K562 (cell line): ENCODE data around the gene CELF4. TPM values are rescaled to one million over a fixed set of nuclear protein-coding genes. Genes with fewer than 3 reads are reported as not detected.

Experiments used
- ATAC-seq: fragments of 200-7000 bp; cut with Tn5 transposase; 3 replicates; pipeline ENCODE4 v1.9.1; 2020; ENCODE audit warnings: moderate library complexity
- BruUV-seq: library from RNA; stranded (reverse); fragments of 400-500 nt; replicated peaks from 2 replicates; lab custom pipeline; 2021; lab: Mats Ljungman, UMichigan
- CTCF ChIA-PET: fragments of 300-600 bp; formaldehyde crosslinking; extraction: SDS; loops from one replicate; lab custom pipeline; 2021; ENCODE audit warnings: low intra/inter-chr PET ratio; lab: Yijun Ruan, JAX
- POLR2A ChIA-PET: fragments of 300-600, 350-650 bp; sonication (Branson Sonifier 250); formaldehyde crosslinking; extraction: SDS; loops from one replicate; lab custom pipeline; 2021; ENCODE audit warnings: antibody characterized with exemption, inconsistent platforms; lab: Yijun Ruan, JAX
- DNase-seq, 4 experiments: peaks; one replicate each; pipeline versions ENCODE4 v3.0.0 to v3.0.0-alpha.2; 2011 to 2018; ENCODE audit warnings: low spot score in 3 of 4, mixed read lengths in 3 of 4; ENCODE audit errors: extremely low read depth in 1 of 4
- FAIRE-seq: peaks from 2 replicates; lab custom pipeline; 2011; peaks lifted over from hg19 to GRCh38; lab: Jason Lieb, UNC
- H2AFZ ChIP-seq: 2 replicates; pipeline ENCODE4 v1.6.0; 2011; ENCODE audit warnings: low read depth, low read length, control low read depth, inconsistent platforms
- H3K27ac ChIP-seq: fragments of 200-600 bp; 3 replicates; pipeline ENCODE4 v1.8.0; 2011; ENCODE audit warnings: low read depth, mild to moderate bottlenecking, control low read depth, inconsistent platforms, low read length, moderate library complexity, mixed read lengths; ENCODE audit errors: extremely low read depth
- H3K27me3 ChIP-seq, 2 experiments: fragments of 300-600 bp in 1 of 2; 2 replicates in 1 of 2; 3 replicates in 1 of 2; pipeline versions ENCODE4 v1.6.0 to v1.8.0; 2011; ENCODE audit warnings: inconsistent platforms in 2 of 2, low read length in 2 of 2, mild to moderate bottlenecking in 1 of 2, mixed read lengths in 1 of 2, moderate library complexity in 1 of 2; ENCODE audit not compliant: control insufficient read depth in 2 of 2, insufficient read depth in 2 of 2
- H3K36me3 ChIP-seq: fragments of 300-600 bp; 3 replicates; pipeline ENCODE4 v1.8.0; 2011; ENCODE audit warnings: mild to moderate bottlenecking, low read length, inconsistent platforms; ENCODE audit not compliant: control insufficient read depth, insufficient read depth
- H3K4me1 ChIP-seq, 2 experiments: fragments of 200-600 bp in 1 of 2; replicated peaks in 1 of 2; 2 replicates in 1 of 2; 3 replicates in 1 of 2; pipeline versions ENCODE4 v1.5.1 to v1.8.0; 2011; ENCODE audit warnings: inconsistent platforms in 2 of 2, low read length in 2 of 2, mild to moderate bottlenecking in 1 of 2, mixed read lengths in 1 of 2, moderate library complexity in 1 of 2; ENCODE audit not compliant: control insufficient read depth in 2 of 2, insufficient read depth in 2 of 2
- H3K4me2 ChIP-seq: 2 replicates; pipeline ENCODE4 v1.6.1; 2011; ENCODE audit warnings: low read length, control low read depth, inconsistent platforms, mixed read lengths; ENCODE audit not compliant: insufficient read depth
- H3K4me3 ChIP-seq: fragments of 200-600 bp; sonication (generic), shearing (Covaris generic); 2 replicates; pipeline ENCODE4 v1.5.1; 2016; ENCODE audit warnings: control low read depth, inconsistent platforms
- H3K79me2 ChIP-seq: fragments of 200-600 bp; 3 replicates; pipeline ENCODE4 v1.8.0; 2011; ENCODE audit warnings: low read length, inconsistent platforms; ENCODE audit not compliant: control insufficient read depth, insufficient read depth
- H3K9ac ChIP-seq, 2 experiments: 2 replicates each; pipeline versions ENCODE4 v1.6.0 to v1.6.1; 2011; ENCODE audit warnings: low read depth in 2 of 2, low read length in 2 of 2, control low read depth in 1 of 2, inconsistent platforms in 1 of 2, mild to moderate bottlenecking in 1 of 2, mixed read lengths in 1 of 2; ENCODE audit not compliant: insufficient read depth in 1 of 2
- H3K9me1 ChIP-seq: one replicate; pipeline ENCODE4 v1.6.0; 2011; ENCODE audit warnings: inconsistent platforms, mild to moderate bottlenecking, low read length, moderate library complexity; ENCODE audit not compliant: control insufficient read depth, insufficient read depth
- H3K9me3 ChIP-seq: replicated peaks from 2 replicates; pipeline ENCODE4 v1.5.1; 2011; ENCODE audit warnings: low read depth, low read length, inconsistent platforms; ENCODE audit not compliant: control insufficient read depth, insufficient read depth
- H4K20me1 ChIP-seq: replicated peaks from 2 replicates; pipeline ENCODE4 v1.6.1; 2011; ENCODE audit warnings: low read length, inconsistent platforms, mixed read lengths; ENCODE audit not compliant: control insufficient read depth, insufficient read depth
- BHLHE40 ChIP-seq: IDR thresholded peaks from 2 replicates; pipeline ENCODE4 v1.6.1; 2011; ENCODE audit warnings: low read length, improper control_type of control experiment
- E2F8 ChIP-seq: fragments of 450-650 bp; IDR thresholded peaks from 2 replicates; pipeline ENCODE4 v1.7.1; 2018; ENCODE audit warnings: mild to moderate bottlenecking, low read depth; ENCODE audit not compliant: partially characterized antibody
- ELK1 ChIP-seq: sonication (generic); formaldehyde crosslinking; IDR thresholded peaks from 2 replicates; pipeline ENCODE4 v1.8.1; 2022; ENCODE audit warnings: missing genetic modification reagents
- GATA2 ChIP-seq: sonication (generic); formaldehyde crosslinking; IDR thresholded peaks from 2 replicates; pipeline ENCODE4 v1.4.0; 2020; ENCODE audit warnings: mild to moderate bottlenecking, missing genetic modification reagents
- HDAC8 ChIP-seq: fragments of 450-650 bp; IDR thresholded peaks from 2 replicates; pipeline ENCODE4 v1.6.1; 2016; ENCODE audit warnings: mild to moderate bottlenecking, missing genetic modification characterization, moderate library complexity, missing compliant biosample characterization
- NR4A1 ChIP-seq, 2 experiments: fragments of 250-450 bp in 1 of 2; fragments of 450-650 bp in 1 of 2; sonication (Bioruptor Pico) in 1 of 2; IDR thresholded peaks; 2 replicates each; pipeline versions ENCODE4 v1.4.0 to v1.6.1; 2016 to 2020; ENCODE audit warnings: mild to moderate bottlenecking in 2 of 2, missing compliant biosample characterization in 1 of 2, missing genetic modification characterization in 1 of 2, moderate library complexity in 1 of 2
- PCBP1 ChIP-seq: fragments of 200-400 bp; formaldehyde crosslinking; IDR thresholded peaks from 2 replicates; pipeline ENCODE4 v1.6.1; 2018; ENCODE audit warnings: mild to moderate bottlenecking, low read depth, low read length; ENCODE audit not compliant: poor library complexity, severe bottlenecking
- POLR2AphosphoS2 ChIP-seq: IDR thresholded peaks from 2 replicates; pipeline ENCODE4 v1.6.1; 2012; ENCODE audit warnings: low read length, improper control_type of control experiment
- SFPQ ChIP-seq: fragments of 200-400 bp; formaldehyde crosslinking; IDR thresholded peaks from 2 replicates; pipeline ENCODE4 v1.6.1; 2017; ENCODE audit warnings: mild to moderate bottlenecking, low read depth, low read length, moderate library complexity
- SMAD1 ChIP-seq: fragments of 150-350 bp; IDR thresholded peaks from 2 replicates; pipeline ENCODE4 v1.6.1; 2014; ENCODE audit warnings: low read length, low read depth; ENCODE audit not compliant: partially characterized antibody
- SOX6 ChIP-seq: fragments of 450-650 bp; IDR thresholded peaks from 2 replicates; pipeline ENCODE4 v1.6.1; 2014; ENCODE audit warnings: mild to moderate bottlenecking
- YY1 ChIP-seq, 3 experiments: IDR thresholded peaks; 2 replicates each; pipeline ENCODE4 v1.6.1; 2011; ENCODE audit warnings: low read length in 2 of 3, mild to moderate bottlenecking in 2 of 3, moderate library complexity in 2 of 3, borderline replicate concordance in 1 of 3, control low read depth in 1 of 3, low read depth in 1 of 3; ENCODE audit not compliant: insufficient read depth in 3 of 3, insufficient replicate concordance in 2 of 3, control insufficient read depth in 1 of 3, insufficient read length in 1 of 3; ENCODE audit errors: extremely low read depth in 1 of 3
- ZNF23 ChIP-seq: fragments of 250-450 bp; sonication (Bioruptor Pico); IDR thresholded peaks from 2 replicates; pipeline ENCODE4 v1.4.0; 2020; ENCODE audit warnings: mild to moderate bottlenecking
- ZNF280B ChIP-seq: fragments of 250-450 bp; sonication (Bioruptor Pico); IDR thresholded peaks from 2 replicates; pipeline ENCODE4 v1.5.1; 2021; ENCODE audit warnings: mild to moderate bottlenecking
- WGBS: fragments of 100-300 bp; shearing (Covaris generic); methylation state at CpG from one replicate; pipeline ENCODE4 v1.1.6; 2016; ENCODE audit warnings: low coverage, mixed read lengths; ENCODE audit not compliant: insufficient coverage; ENCODE audit errors: missing lambda C conversion rate; 5-methylcytosine and 5-hydroxymethylcytosine counted together
- in situ Hi-C: fragments of 300-500 bp; cut with MboI; formaldehyde crosslinking; loops from 4 replicates; pipeline ENCODE4 v1.15.0; 2018; ENCODE audit warnings: inconsistent platforms, mixed read lengths
- intact Hi-C: fragments of 100-400 bp; cut with micrococcal nuclease; formaldehyde crosslinking; loops from 2 replicates; pipeline ENCODE4 v1.14.2; 2022
- polyA plus RNA-seq, 8 experiments: library from polyadenylated mRNA; depleted of rRNA in 4 of 8; stranded (reverse) in 5 of 8; unstranded in 3 of 8; fragments of >200 nt; fragmentation: Nextera tagmentation in 2 of 8; fragmentation: Illumina TruSeq in 1 of 8; extraction: Ambion mirVana in 2 of 8; extraction: Trizol in 1 of 8; gene quantifications; 2 replicates each; pipeline versions ENCODE4 v1.2.1 to v1.2.3, GENCODE V29; 2011 to 2014; ENCODE audit warnings: inconsistent platforms in 1 of 8, missing spikeins in 1 of 8
- total RNA-seq, 7 experiments: library from RNA; depleted of rRNA in 6 of 7; stranded (reverse); fragments of >200 nt in 6 of 7; fragmentation: Illumina TruSeq in 2 of 7; extraction: Trizol in 2 of 7; gene quantifications; 2 replicates each; pipeline versions ENCODE4 v1.2.1 to v1.2.3, GENCODE V29; 2011 to 2021; ENCODE audit warnings: low replicate concordance in 1 of 7

Gene CELF4
- total and polyA plus RNA-seq, 9 of the 15 experiments (the other 6 are each of a cell fraction or from before 2014, with no cell fraction given): 0.04 to 0.24 (median 0.07) TPM; not detected in 3

- Histone ChIP-seq H4K20me1 (no peaks in the 10 kb centered on the region), H2AFZ (no peak overlapping the region), H3K27me3 (no peaks in the 10 kb centered on the region), H3K27ac (no peak overlapping the region), H3K4me1 (no peaks in the 10 kb centered on the region), H3K9me3 (no peaks in the 10 kb centered on the region), H3K9me1 (no peaks in the 10 kb centered on the region), H3K79me2 (no peaks in the 10 kb centered on the region), H3K4me3 (no peak overlapping the region), H3K36me3 (no peaks in the 10 kb centered on the region), H3K9ac (no peak overlapping the region), H3K4me2 (no peak overlapping the region)
- POLR2A ChIA-PET: interaction anchor here (0.6 to 0.9 kb wide), 2 partner anchors 32 to 745 kb away, joined by 3 read pairs; no protein-coding TSS in a partner anchor
- in situ Hi-C loops: no loop called here
- intact Hi-C loops: no loop called here
- FAIRE-seq (no peak), DNase-seq (no peak), ATAC-seq (no peak)
- BruUV-seq: no TSS peak
- under 1% methylated on average over 7 of the region's 7 CpGs for WGBS
- CTCF ChIA-PET: no interaction called here
- TF ChIP-seq PCBP1 (no peak), HDAC8 (no peak), SOX6 (no peak), SFPQ (no peak), POLR2AphosphoS2 (no peak), YY1 (IDR thresholded peaks at IDR 0.05; ENCODE audit: borderline replicate concordance in 1 of 3, control insufficient read depth in 1 of 3, extremely low read depth in 1 of 3, insufficient read depth in 3 of 3, insufficient read length in 1 of 3, insufficient replicate concordance in 2 of 3, low read depth in 1 of 3, low read length in 2 of 3) (no peak), SMAD1 (no peak), BHLHE40 (no peak), E2F8 (no peak), NR4A1 (CRISPR knock-in tag; IDR thresholded peaks at IDR 0.05) (no peak), NR4A1 (tag; IDR thresholded peaks at IDR 0.05) (no peak), GATA2 (no peak), ZNF280B (CRISPR knock-in tag) (no peak), ELK1 (CRISPR knock-in tag) (no peak), ZNF23 (no peak)
Observed at GRCh38 chr18:37419866-37420265, 145.7 kb downstream of the CELF4 start.
